HepG2 (cell line): ENCODE measurements around the gene TKFC. TPM values are rescaled to one million over a fixed set of nuclear protein-coding genes. Genes with fewer than 3 reads are reported as not detected.

Experiments
- ARNT ChIP-seq: fragments of 450-650 bp; IDR thresholded peaks from 2 replicates; pipeline ENCODE4 v1.6.1; 2017
- ARNTL ChIP-seq: sonication (generic); formaldehyde crosslinking; IDR thresholded peaks from 2 replicates; pipeline ENCODE4 v1.4.0; 2020; ENCODE audit warnings: mild to moderate bottlenecking, missing genetic modification reagents
- BATF2 ChIP-seq: sonication (generic); formaldehyde crosslinking; IDR thresholded peaks from 2 replicates; pipeline ENCODE4 v1.8.0; 2022; ENCODE audit warnings: mild to moderate bottlenecking, missing genetic modification reagents, moderate library complexity
- BHLHE40 ChIP-seq: IDR thresholded peaks from 2 replicates; pipeline ENCODE4 v1.6.1; 2011; ENCODE audit warnings: low read length, improper control_type of control experiment
- CEBPG ChIP-seq: IDR thresholded peaks from 2 replicates; pipeline ENCODE4 v1.6.1; 2016
- CHCHD3 ChIP-seq: sonication (generic); formaldehyde crosslinking; IDR thresholded peaks from 2 replicates; pipeline ENCODE4 v1.8.0; 2022; ENCODE audit warnings: mild to moderate bottlenecking, missing genetic modification reagents, moderate library complexity
- DBP ChIP-seq: sonication (generic); formaldehyde crosslinking; IDR thresholded peaks from 2 replicates; pipeline ENCODE4 v1.4.0; 2020; ENCODE audit warnings: missing genetic modification reagents; ENCODE audit errors: not compliant biosample characterization
- GFI1 ChIP-seq: sonication (generic); formaldehyde crosslinking; IDR thresholded peaks from 2 replicates; pipeline ENCODE4 v1.5.0; 2020; ENCODE audit warnings: missing genetic modification reagents, mild to moderate bottlenecking, borderline replicate concordance
- HDAC6 ChIP-seq: fragments of 200-600 bp; sonication (generic); IDR thresholded peaks from 2 replicates; pipeline ENCODE4 v1.7.0; 2017; ENCODE audit warnings: mild to moderate bottlenecking, antibody characterized with exemption, low read length, low read depth
- JUNB ChIP-seq: sonication (generic); formaldehyde crosslinking; IDR thresholded peaks from 2 replicates; pipeline ENCODE4 v1.8.0; 2022; ENCODE audit warnings: missing genetic modification reagents, mild to moderate bottlenecking, borderline replicate concordance
- KDM3A ChIP-seq: IDR thresholded peaks from 2 replicates; pipeline ENCODE4 v1.6.1; 2018; ENCODE audit warnings: low read depth, missing compliant biosample characterization
- KDM6A ChIP-seq: IDR thresholded peaks from 2 replicates; pipeline ENCODE4 v1.6.1; 2016; ENCODE audit warnings: low read depth
- KMT2A ChIP-seq: sonication (generic); formaldehyde crosslinking; IDR thresholded peaks from 2 replicates; pipeline ENCODE4 v1.4.0; 2020; ENCODE audit warnings: missing genetic modification reagents
- MTERF4 ChIP-seq: sonication (generic); formaldehyde crosslinking; IDR thresholded peaks from 2 replicates; pipeline ENCODE4 v1.8.0; 2023; ENCODE audit warnings: mild to moderate bottlenecking, missing genetic modification reagents
- PAWR ChIP-seq: sonication (generic); formaldehyde crosslinking; IDR thresholded peaks from 2 replicates; pipeline ENCODE4 v1.4.0; 2020; ENCODE audit warnings: missing genetic modification reagents, mild to moderate bottlenecking, borderline replicate concordance
- PHF5A ChIP-seq: IDR thresholded peaks from one replicate; pipeline ENCODE4 v1.6.1; 2018; ENCODE audit warnings: low read depth, missing genetic modification reagents; ENCODE audit not compliant: unreplicated experiment
- REL ChIP-seq: sonication (generic); formaldehyde crosslinking; conservative IDR thresholded peaks from 2 replicates; pipeline ENCODE4 v1.8.0; 2022; ENCODE audit warnings: mild to moderate bottlenecking, missing genetic modification reagents, moderate library complexity
- ZBTB44 ChIP-seq: sonication (generic); formaldehyde crosslinking; IDR thresholded peaks from 2 replicates; pipeline ENCODE4 v1.4.0; 2020; ENCODE audit warnings: missing genetic modification reagents
- ZNF143 ChIP-seq: sonication (generic); formaldehyde crosslinking; IDR thresholded peaks from 2 replicates; pipeline ENCODE4 v1.4.0; 2020; ENCODE audit warnings: missing genetic modification reagents
- ZNF205 ChIP-seq: IDR thresholded peaks from 2 replicates; pipeline ENCODE4 v1.6.1; 2018; ENCODE audit warnings: missing biosample characterization, missing genetic modification reagents
- ZNF275 ChIP-seq: sonication (generic); formaldehyde crosslinking; IDR thresholded peaks from 2 replicates; pipeline ENCODE4 v1.8.0; 2022; ENCODE audit warnings: missing genetic modification reagents, mild to moderate bottlenecking, inconsistent platforms, borderline replicate concordance
- ZNF510 ChIP-seq: sonication (generic); formaldehyde crosslinking; IDR thresholded peaks from 2 replicates; pipeline ENCODE4 v1.4.0; 2020; ENCODE audit warnings: low read depth, mild to moderate bottlenecking, missing genetic modification reagents
- ZNF558 ChIP-seq: sonication (generic); formaldehyde crosslinking; IDR thresholded peaks from 2 replicates; pipeline ENCODE4 v1.9.0; 2022; ENCODE audit warnings: mild to moderate bottlenecking, missing genetic modification reagents, borderline replicate concordance
- ZNF768 ChIP-seq: sonication (generic); formaldehyde crosslinking; IDR thresholded peaks from 2 replicates; pipeline ENCODE4 v1.4.0; 2020; ENCODE audit warnings: missing genetic modification reagents
- ZNF841 ChIP-seq: sonication (generic); formaldehyde crosslinking; IDR thresholded peaks from 2 replicates; pipeline ENCODE4 v1.8.1; 2023; ENCODE audit warnings: missing genetic modification reagents, borderline replicate concordance
- ZSCAN20 ChIP-seq: sonication (generic); formaldehyde crosslinking; IDR thresholded peaks from 2 replicates; pipeline ENCODE4 v1.4.0; 2020; ENCODE audit warnings: missing genetic modification reagents, mild to moderate bottlenecking, borderline replicate concordance
- polyA plus RNA-seq, 8 experiments: library from polyadenylated mRNA; depleted of rRNA in 3 of 8; stranded (reverse) in 7 of 8; unstranded in 1 of 8; fragments of >200 nt; fragmentation: Illumina TruSeq in 4 of 8; extraction: Trizol in 4 of 8; gene quantifications; 2 replicates each; pipeline versions ENCODE4 v1.2.1 to v1.2.3, GENCODE V29; 2011 to 2016; ENCODE audit warnings: low read depth in 4 of 8, missing spikeins in 1 of 8, mixed read lengths in 1 of 8; ENCODE audit not compliant: insufficient read depth in 1 of 8
- total RNA-seq, 5 experiments: library from RNA; depleted of rRNA; stranded (reverse); fragments of >200 nt; fragmentation: Illumina TruSeq; extraction: Trizol; gene quantifications; 2 replicates each; pipeline ENCODE4 v1.2.3, GENCODE V29; 2016; ENCODE audit warnings: low read depth in 1 of 5

The TKFC gene
- total and polyA plus RNA-seq, 2 of the 13 experiments (the other 11 are each of a cell fraction or from before 2014, with no cell fraction given), result 147 to 197 TPM

- TF ChIP-seq PAWR (no peak), ZNF205 (peak; percentile 65; the same call in 1 of the 2 replicates), CEBPG (CRISPR knock-in tag) (no peak), KDM6A (CRISPR knock-in tag) (no peak), BATF2 (CRISPR knock-in tag) (peak; percentile 63), ZNF841 (CRISPR knock-in tag) (0 out of 2 replicates have a peak, but pooled peaks have one; percentile 50), ZNF143 (CRISPR knock-in tag) (0 out of 2 replicates have a peak, but pooled peaks have one; percentile 3), HDAC6 (no peak), ARNT (no peak), BHLHE40 (no peak), JUNB (CRISPR knock-in tag) (no peak), KDM3A (CRISPR knock-in tag) (peak; percentile 37; the same call in 1 of the 2 replicates), ZNF275 (CRISPR knock-in tag) (peak; percentile 12; the same call in 1 of the 2 replicates), ZBTB44 (CRISPR knock-in tag) (no peak), KMT2A (CRISPR knock-in tag) (peak; percentile 59), ZNF510 (CRISPR knock-in tag) (no peak), MTERF4 (no peak), DBP (CRISPR knock-in tag) (no peak), PHF5A (no peak), ZNF558 (no peak; the same call in 1 of the 2 replicates), ARNTL (CRISPR knock-in tag) (no peak; the same call in none of the 2 replicates), GFI1 (no peak), ZNF768 (CRISPR knock-in tag) (peak; percentile 30), ZSCAN20 (CRISPR knock-in tag) (peak; percentile 80; the same call in 1 of the 2 replicates), CHCHD3 (no peak), REL (CRISPR knock-in tag) (peak; percentile 83; the same call in 1 of the 2 replicates)
Measured at GRCh38 chr11:61294717-61295595, 38.1 kb upstream of the TKFC start, which contains the start of gene VWCE (continued).
